Adipocyte (in vitro differentiated cells): Measurements from ENCODE around the gene VTI1B.

ENCODE experiments used
- DNase-seq: peaks from one replicate; pipeline ENCODE4 v3.0.0-alpha.2; 2015; ENCODE audit warnings: low read depth
- H3K27me3 ChIP-seq: replicated peaks from 2 replicates; pipeline ENCODE4 v1.7.0; 2013; ENCODE audit warnings: mild to moderate bottlenecking, low read length, moderate library complexity; ENCODE audit not compliant: control insufficient read depth, insufficient read depth
- H3K36me3 ChIP-seq: 2 replicates; pipeline ENCODE4 v1.7.0; 2013; ENCODE audit warnings: low read length, mild to moderate bottlenecking, moderate library complexity; ENCODE audit not compliant: control insufficient read depth, insufficient read depth, severe bottlenecking
- H3K4me1 ChIP-seq: 2 replicates; pipeline ENCODE4 v1.7.0; 2013; ENCODE audit warnings: mild to moderate bottlenecking, low read length, moderate library complexity; ENCODE audit not compliant: control insufficient read depth, insufficient read depth
- H3K4me3 ChIP-seq: 2 replicates; pipeline ENCODE4 v1.7.0; 2013; ENCODE audit warnings: mild to moderate bottlenecking, low read length, moderate library complexity
- H3K9ac ChIP-seq: 2 replicates; pipeline ENCODE4 v1.7.0; 2013; ENCODE audit warnings: mild to moderate bottlenecking, low read length, moderate library complexity
- H3K9me3 ChIP-seq: 2 replicates; pipeline ENCODE4 v1.7.0; 2013; ENCODE audit warnings: mild to moderate bottlenecking, low read length, moderate library complexity; ENCODE audit not compliant: control insufficient read depth

Gene VTI1B

DNA sequence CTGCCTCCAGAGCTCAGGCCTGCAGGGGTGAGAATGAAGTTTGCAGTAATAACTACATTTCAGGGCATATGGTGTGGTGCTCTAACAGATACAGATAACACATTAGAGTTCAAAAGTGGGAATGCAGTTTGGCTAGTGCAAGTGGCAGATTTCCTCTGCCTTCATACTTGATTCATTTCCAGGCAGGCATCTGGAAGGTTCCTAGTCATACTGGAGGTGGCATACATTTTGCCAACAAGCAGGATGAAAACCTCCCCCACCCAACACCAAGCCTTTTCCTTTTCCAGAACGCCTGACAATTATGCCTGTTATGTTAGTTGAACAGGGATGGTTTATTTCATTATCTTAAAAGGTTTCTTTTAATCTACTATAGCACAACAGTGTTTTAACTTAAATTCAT is 24.3 kb downstream of the VTI1B start:
- H3K9ac ChIP-seq, result no peak overlapping the region
- no peaks in the 10 kb centered on the region for H3K27me3 ChIP-seq
- peaks cover 46% of the 10 kb centered on the region for H3K4me1 ChIP-seq
- no peak for DNase-seq
- H3K9me3 ChIP-seq, result no peaks in the 10 kb centered on the region
- peaks cover 82% of the 10 kb centered on the region for H3K36me3 ChIP-seq
- H3K4me3 ChIP-seq, result peak overlapping the region; percentile 20

GRCh38 chr14:67646131-67646530 is 28.3 kb downstream of the VTI1B start:
- Histone ChIP-seq H3K9ac (no peak overlapping the region), H3K4me3 (no peak overlapping the region), H3K4me1 (peaks cover 22% of the 10 kb centered on the region), H3K9me3 (no peaks in the 10 kb centered on the region), H3K27me3 (no peaks in the 10 kb centered on the region), H3K36me3 (peaks cover 56% of the 10 kb centered on the region)
- no peak for DNase-seq

- H3K4me3 ChIP-seq, result no peak overlapping the region
- H3K9me3 ChIP-seq, result no peaks in the 10 kb centered on the region
- H3K27me3 ChIP-seq, result no peaks in the 10 kb centered on the region
- H3K36me3 ChIP-seq, result peaks cover 49% of the 10 kb centered on the region
- no peak overlapping the region for H3K9ac ChIP-seq
- no peak for DNase-seq
- peaks cover 14% of the 10 kb centered on the region for H3K4me1 ChIP-seq
These were observed 29.0 kb downstream of the VTI1B start for GRCh38 chr14:67645414-67645813.

DNA sequence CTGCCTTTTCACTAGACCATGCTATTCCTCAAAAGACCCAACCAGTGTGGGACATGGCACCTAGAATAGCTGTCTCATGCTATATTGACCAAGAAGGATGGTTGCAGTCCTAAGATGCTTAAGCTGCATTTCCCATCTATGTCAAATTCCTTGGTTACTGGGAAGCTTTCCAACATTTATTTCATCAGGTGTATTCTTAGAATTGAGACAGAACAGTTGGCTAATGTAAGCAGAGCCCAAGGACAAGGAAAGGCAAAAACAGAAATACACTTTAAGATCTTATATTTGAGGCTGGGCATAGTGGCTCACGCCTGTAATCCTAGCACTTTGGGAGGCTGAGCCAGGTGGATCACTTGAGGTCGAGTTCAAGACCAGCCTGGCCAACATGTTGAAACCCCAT is 30.0 kb downstream of the VTI1B start:
- Histone ChIP-seq H3K9me3 (no peaks in the 10 kb centered on the region), H3K4me1 (peaks cover 6% of the 10 kb centered on the region), H3K9ac (no peak overlapping the region), H3K27me3 (no peaks in the 10 kb centered on the region), H3K4me3 (no peak overlapping the region), H3K36me3 (peaks cover 39% of the 10 kb centered on the region)
- peak; percentile 35 for DNase-seq

DNA sequence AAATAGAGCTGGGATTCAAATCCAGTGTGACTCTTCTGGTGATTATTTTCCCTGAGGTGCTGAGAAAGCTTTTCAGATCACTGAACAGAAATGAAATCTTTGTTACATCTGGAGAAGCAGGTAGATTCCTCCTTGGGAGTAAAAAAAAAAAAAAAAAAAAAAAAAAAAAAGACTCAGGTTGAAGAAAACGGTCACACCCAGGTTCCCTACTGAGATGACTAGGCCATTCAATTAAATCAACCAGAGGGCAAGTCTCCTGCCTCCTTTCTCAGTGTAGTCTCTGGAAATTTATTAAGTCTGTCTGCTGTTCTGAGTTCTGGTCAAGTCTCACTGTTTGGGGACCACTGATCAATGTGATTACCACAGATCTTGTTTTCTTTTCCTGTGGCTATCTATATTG is 30.7 kb downstream of the VTI1B start:
- Histone ChIP-seq H3K9me3 (no peaks in the 10 kb centered on the region), H3K27me3 (no peaks in the 10 kb centered on the region), H3K4me3 (no peak overlapping the region), H3K4me1 (peaks cover 6% of the 10 kb centered on the region), H3K9ac (no peak overlapping the region), H3K36me3 (peaks cover 32% of the 10 kb centered on the region)
- no peak for DNase-seq

DNA sequence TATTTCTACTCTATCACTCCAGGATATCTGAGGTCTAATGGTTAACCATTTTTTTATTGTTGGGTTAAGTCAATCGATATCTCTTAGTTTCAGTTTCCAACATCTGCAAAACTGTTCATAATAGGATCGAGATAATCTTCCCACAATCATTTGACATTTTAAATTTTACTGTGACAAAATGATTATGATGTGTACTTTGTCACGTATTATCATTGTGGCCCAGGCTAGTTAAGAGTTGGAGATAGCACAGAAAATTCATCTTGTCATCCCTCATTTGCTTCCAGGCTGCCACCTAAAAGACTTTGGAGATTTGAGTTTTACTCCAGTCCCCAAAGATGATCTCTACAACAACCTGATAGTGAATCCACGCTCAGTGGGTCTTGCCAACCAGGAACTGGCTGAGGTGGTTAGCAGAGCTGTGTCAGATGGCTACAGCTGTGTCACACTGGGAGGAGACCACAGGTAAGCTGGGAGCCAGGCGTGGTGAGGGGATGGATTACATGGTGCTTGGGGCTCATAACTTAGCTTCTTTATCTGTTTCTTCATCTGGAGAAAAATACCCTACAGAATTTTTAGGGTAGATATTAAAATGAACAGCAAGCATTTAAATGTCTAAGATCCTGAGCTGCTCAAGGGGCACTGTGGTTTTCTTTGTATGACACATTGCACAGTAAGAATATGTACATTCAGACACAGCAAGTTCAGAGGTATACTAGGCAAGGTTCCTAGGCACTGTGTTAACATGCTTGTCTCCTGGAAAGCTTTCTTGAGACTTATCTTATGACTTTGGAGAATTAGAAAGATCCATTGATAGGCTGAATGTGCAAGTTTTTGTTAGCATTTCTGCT is 32.3 kb downstream of the VTI1B start:
- Histone ChIP-seq H3K4me1 (peaks cover 6% of the 10 kb centered on the region), H3K9ac (no peak overlapping the region), H3K27me3 (no peaks in the 10 kb centered on the region), H3K4me3 (no peak overlapping the region), H3K36me3 (peaks cover 16% of the 10 kb centered on the region), H3K9me3 (no peaks in the 10 kb centered on the region)
- DNase-seq, result no peak

DNA sequence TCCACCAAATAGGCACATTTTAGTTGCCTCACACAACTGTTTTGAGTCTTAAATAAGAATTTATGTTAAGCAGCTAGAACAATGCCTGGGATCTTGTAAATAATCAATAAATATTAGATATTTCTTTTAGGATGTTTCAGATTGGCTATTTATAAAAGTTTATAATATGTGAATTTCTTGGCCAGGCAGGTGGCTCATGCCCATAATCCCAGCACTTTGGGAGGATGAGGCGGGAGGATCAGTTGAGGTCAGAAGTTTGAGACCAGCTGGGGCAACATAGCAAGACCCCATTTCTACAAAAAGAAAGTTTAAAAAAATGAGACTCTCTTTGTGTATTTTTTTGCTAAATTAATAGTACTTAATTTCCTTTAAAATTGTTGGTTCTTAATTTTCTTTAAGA is 33.0 kb downstream of the VTI1B start:
- Histone ChIP-seq H3K27me3 (no peaks in the 10 kb centered on the region), H3K4me1 (peaks cover 9% of the 10 kb centered on the region), H3K9me3 (no peaks in the 10 kb centered on the region), H3K36me3 (peaks cover 10% of the 10 kb centered on the region), H3K9ac (no peak overlapping the region), H3K4me3 (no peak overlapping the region)
- DNase-seq, result no peak

GRCh38 chr14:67638642-67639041 is 35.8 kb downstream of the VTI1B start:
- Histone ChIP-seq H3K9ac (no peak overlapping the region), H3K9me3 (no peaks in the 10 kb centered on the region), H3K27me3 (no peaks in the 10 kb centered on the region), H3K4me1 (peaks cover 8% of the 10 kb centered on the region), H3K36me3 (no peaks in the 10 kb centered on the region), H3K4me3 (no peak overlapping the region)
- no peak for DNase-seq

DNA sequence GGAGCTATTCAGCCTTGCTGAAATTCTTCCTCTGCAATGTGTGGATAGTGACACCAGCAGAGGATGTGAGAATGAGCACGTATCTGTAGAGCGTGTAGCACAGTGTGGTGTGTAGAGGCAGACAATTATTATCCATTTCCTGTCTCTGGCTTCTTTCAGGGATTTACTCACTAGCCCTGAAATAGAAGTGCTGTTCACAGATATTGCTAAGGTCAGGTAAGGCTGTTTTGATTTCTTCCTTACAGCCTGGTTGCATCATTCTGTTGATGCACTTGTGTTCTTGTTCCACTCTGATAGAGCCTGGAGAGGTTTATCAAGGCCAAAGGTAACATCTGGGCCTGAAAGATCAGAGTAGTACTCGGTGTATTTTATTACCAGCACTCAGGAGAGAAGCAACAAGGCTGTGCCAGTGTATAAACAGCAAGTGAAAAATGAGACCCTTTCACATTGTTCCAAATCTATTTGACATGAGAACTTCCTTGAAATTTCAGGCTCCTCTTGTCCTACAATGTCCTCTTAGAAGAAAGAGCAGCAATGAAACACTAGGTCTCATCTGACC is 38.0 kb downstream of the VTI1B start:
- Histone ChIP-seq H3K27me3 (no peaks in the 10 kb centered on the region), H3K4me3 (no peak overlapping the region), H3K36me3 (no peaks in the 10 kb centered on the region), H3K9me3 (no peaks in the 10 kb centered on the region), H3K9ac (no peak overlapping the region), H3K4me1 (peaks cover 8% of the 10 kb centered on the region)
- DNase-seq, result no peak

GRCh38 chr14:67633451-67634147 is 40.8 kb downstream of the VTI1B start:
- no peaks in the 10 kb centered on the region for H3K36me3 ChIP-seq
- DNase-seq, result no peak
- H3K4me1 ChIP-seq, result peaks cover 8% of the 10 kb centered on the region
- no peak overlapping the region for H3K4me3 ChIP-seq
- H3K9ac ChIP-seq, result no peak overlapping the region
- H3K9me3 ChIP-seq, result no peaks in the 10 kb centered on the region
- H3K27me3 ChIP-seq, result no peaks in the 10 kb centered on the region

DNA sequence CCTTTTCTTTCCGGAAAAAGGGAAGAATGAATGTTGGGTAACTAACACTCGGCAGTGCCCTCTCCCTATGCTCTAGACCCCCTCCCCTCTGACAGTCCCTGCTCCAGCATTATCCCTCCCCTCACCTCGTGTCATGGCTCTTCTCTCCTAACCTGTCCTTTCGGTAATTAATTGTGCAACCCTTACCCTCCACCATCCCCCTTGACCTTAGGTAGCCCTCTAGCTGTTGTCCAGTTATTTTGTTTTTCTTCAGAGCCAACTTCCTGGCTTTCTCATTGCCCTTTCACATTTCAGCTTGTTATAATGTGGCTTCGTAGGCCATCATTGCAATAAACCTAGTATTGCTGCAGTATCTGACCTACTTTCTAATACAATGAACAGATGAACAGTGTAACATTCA is 43.5 kb downstream of the VTI1B start:
- Histone ChIP-seq H3K36me3 (no peaks in the 10 kb centered on the region), H3K4me1 (no peaks in the 10 kb centered on the region), H3K9me3 (no peaks in the 10 kb centered on the region), H3K4me3 (no peak overlapping the region), H3K27me3 (no peaks in the 10 kb centered on the region), H3K9ac (no peak overlapping the region)
- no peak for DNase-seq
